HCT116 (cell line): ENCODE results near the gene PIAS3. TPM values are rescaled to one million over a fixed set of nuclear protein-coding genes. Genes with fewer than 3 reads are reported as not detected.
A peak's percentile ranks its signal among the peaks of the same experiment; 100 is the strongest.

ENCODE experiments used
- ATAC-seq: fragments of 200-7000 bp; cut with Tn5 transposase; 2 replicates; pipeline ENCODE4 v1.9.1; 2020; ENCODE audit warnings: mild to moderate bottlenecking, moderate library complexity
- BruUV-seq: library from RNA; stranded (reverse); fragments of 400-500 nt; replicated peaks from 2 replicates; lab custom pipeline; 2021; lab: Mats Ljungman, UMichigan
- CTCF ChIA-PET: fragments of 300-600 bp; sonication (Branson Sonifier 250); formaldehyde crosslinking; loops from one replicate; lab custom pipeline; 2021; ENCODE audit warnings: antibody characterized with exemption; lab: Charles Lee
- POLR2A ChIA-PET: fragments of 300-600, 350-600 bp; sonication (Branson Sonifier 250); formaldehyde crosslinking; loops from one replicate; lab custom pipeline; 2021; ENCODE audit warnings: antibody characterized with exemption; lab: Charles Lee
- RAD21 ChIA-PET, 2 experiments: fragments of 300-600 bp; sonication (Branson Sonifier 250); formaldehyde crosslinking; loops; one replicate each; lab custom pipeline; 2023; ENCODE audit warnings: low total read pairs in 2 of 2; ENCODE audit not compliant: uncharacterized antibody in 2 of 2, unreplicated experiment in 2 of 2, low non-redundant PET in 1 of 2; lab: Charles Lee
- DNase-seq: peaks from one replicate; pipeline ENCODE4 v3.0.0-alpha.2; 2010; ENCODE audit warnings: low read depth, low spot score
- H2AFZ ChIP-seq: fragments of 200-600 bp; shearing (Covaris generic), sonication (generic); 2 replicates; pipeline ENCODE4 v1.6.1; 2017; ENCODE audit warnings: low read depth, mixed run types, mixed read lengths, antibody characterized with exemption, low read length; ENCODE audit not compliant: poor library complexity, severe bottlenecking
- H3K27ac ChIP-seq: 2 replicates; pipeline ENCODE4 v1.5.1; 2012; ENCODE audit warnings: low read depth, low read length
- H3K27me3 ChIP-seq: fragments of 200-600 bp; sonication (generic); 2 replicates; pipeline ENCODE4 v1.6.1; 2016; ENCODE audit warnings: mixed run types, low read length, mixed read lengths; ENCODE audit not compliant: insufficient read depth
- H3K36me3 ChIP-seq, 2 experiments: fragments of 200-500 bp in 1 of 2; fragments of 200-600 bp in 1 of 2; sonication (Bioruptor generic) in 1 of 2; sonication (generic) in 1 of 2; 2 replicates each; pipeline versions ENCODE4 v1.5.1 to v1.6.1; 2014 to 2016; ENCODE audit warnings: low read length in 2 of 2, inconsistent platforms in 1 of 2, mixed read lengths in 1 of 2, mixed run types in 1 of 2; ENCODE audit not compliant: insufficient read depth in 2 of 2, control insufficient read depth in 1 of 2
- H3K4me1 ChIP-seq, 2 experiments: fragments of 200-600 bp in 1 of 2; sonication (generic) in 1 of 2; 2 replicates each; pipeline versions ENCODE4 v1.5.1 to v1.6.1; 2012 to 2017; ENCODE audit warnings: low read length in 2 of 2, inconsistent platforms in 1 of 2, mild to moderate bottlenecking in 1 of 2, mixed read lengths in 1 of 2, mixed run types in 1 of 2, moderate library complexity in 1 of 2; ENCODE audit not compliant: insufficient read depth in 2 of 2, control insufficient read depth in 1 of 2
- H3K4me2 ChIP-seq: fragments of 200-600 bp; sonication (generic); 2 replicates; pipeline ENCODE4 v1.6.1; 2017; ENCODE audit warnings: mixed run types, low read length, mixed read lengths
- H3K4me3 ChIP-seq, 2 experiments: fragments of 200-600 bp in 1 of 2; sonication (generic) in 1 of 2; replicated peaks in 1 of 2; 2 replicates each; pipeline ENCODE4 v1.5.1; 2011 to 2016; ENCODE audit warnings: low read length in 2 of 2, control low read depth in 1 of 2, low read depth in 1 of 2, mild to moderate bottlenecking in 1 of 2, mixed read lengths in 1 of 2, mixed run types in 1 of 2
- H3K79me2 ChIP-seq: fragments of 200-600 bp; sonication (generic); 2 replicates; pipeline ENCODE4 v1.6.1; 2017; ENCODE audit warnings: mild to moderate bottlenecking, mixed run types, low read length, moderate library complexity, mixed read lengths; ENCODE audit not compliant: insufficient read depth
- H3K9ac ChIP-seq: fragments of 200-600 bp; sonication (generic); 2 replicates; pipeline ENCODE4 v1.6.1; 2016; ENCODE audit warnings: low read length, mixed read lengths
- H3K9me2 ChIP-seq: fragments of 200-600 bp; sonication (generic), shearing (Covaris generic); 2 replicates; pipeline ENCODE4 v1.6.1; 2017; ENCODE audit warnings: mixed run types, mild to moderate bottlenecking, moderate library complexity; ENCODE audit not compliant: insufficient read depth
- H3K9me3 ChIP-seq, 2 experiments: fragments of 200-500 bp in 1 of 2; fragments of 200-600 bp in 1 of 2; sonication (Bioruptor generic) in 1 of 2; sonication (generic) in 1 of 2; 2 replicates each; pipeline ENCODE4 v1.6.1; 2014 to 2017; ENCODE audit warnings: low read length in 2 of 2, mixed read lengths in 2 of 2, inconsistent platforms in 1 of 2, low read depth in 1 of 2, mild to moderate bottlenecking in 1 of 2, mixed run types in 1 of 2, moderate library complexity in 1 of 2; ENCODE audit not compliant: control insufficient read depth in 1 of 2, insufficient read depth in 1 of 2
- H4K20me1 ChIP-seq: fragments of 200-600 bp; sonication (generic), shearing (Covaris generic); 2 replicates; pipeline ENCODE4 v1.6.1; 2017; ENCODE audit warnings: mixed run types, mild to moderate bottlenecking, moderate library complexity; ENCODE audit not compliant: insufficient read depth
- CBX3 ChIP-seq: IDR thresholded peaks from 2 replicates; pipeline ENCODE4 v1.6.1; 2012; ENCODE audit warnings: low read depth
- EGR1 ChIP-seq: IDR thresholded peaks from 2 replicates; pipeline ENCODE4 v1.6.1; 2012; ENCODE audit warnings: low read depth
- ELF1 ChIP-seq: IDR thresholded peaks from 2 replicates; pipeline ENCODE4 v1.6.1; 2012; ENCODE audit warnings: low read depth, borderline replicate concordance
- EZH2 ChIP-seq: fragments of 200-600 bp; sonication (generic); IDR thresholded peaks from 2 replicates; pipeline ENCODE4 v1.6.1; 2017; ENCODE audit warnings: antibody characterized with exemption, mixed run types
- EZH2phosphoT487 ChIP-seq: fragments of 200-600 bp; IDR thresholded peaks from 2 replicates; pipeline ENCODE4 v1.6.1; 2018; ENCODE audit warnings: antibody characterized with exemption, borderline replicate concordance
- POLR2A ChIP-seq: IDR thresholded peaks from 2 replicates; pipeline ENCODE4 v1.7.0; 2011; ENCODE audit warnings: borderline replicate concordance; ENCODE audit not compliant: insufficient read depth, insufficient read length; ENCODE audit errors: extremely low read depth
- POLR2AphosphoS5 ChIP-seq: IDR thresholded peaks from 2 replicates; pipeline ENCODE4 v1.6.1; 2011; ENCODE audit warnings: mild to moderate bottlenecking, low read depth, low read length, moderate library complexity
- RAD21 ChIP-seq: IDR thresholded peaks from 2 replicates; pipeline ENCODE4 v1.6.1; 2012; ENCODE audit warnings: low read depth, mild to moderate bottlenecking
- SP1 ChIP-seq: IDR thresholded peaks from 2 replicates; pipeline ENCODE4 v1.6.1; 2012; ENCODE audit warnings: low read depth
- SRF ChIP-seq: IDR thresholded peaks from 2 replicates; pipeline ENCODE4 v1.6.1; 2012; ENCODE audit warnings: low read depth
- TCF7L2 ChIP-seq: IDR thresholded peaks from 2 replicates; pipeline ENCODE4 v1.7.0; 2011; ENCODE audit warnings: borderline replicate concordance, inconsistent platforms; ENCODE audit not compliant: insufficient read depth, insufficient read length; ENCODE audit errors: extremely low read depth
- ZFX ChIP-seq: fragments of 450-650 bp; IDR thresholded peaks from 2 replicates; pipeline ENCODE4 v1.6.1; 2017
- intact Hi-C: fragments of 100-400 bp; cut with micrococcal nuclease; formaldehyde crosslinking; loops from 2 replicates; pipeline ENCODE4 v1.10.0; 2022
- total RNA-seq: library from RNA; stranded (reverse); gene quantifications from one replicate; pipeline ENCODE4 v1.2.1, GENCODE V29; 2021; ENCODE audit not compliant: unreplicated experiment
- TF ChIP-seq, protein P1 (sequence below), 3 experiments: fragments of 200-600 bp in 1 of 3; sonication (generic) in 1 of 3; IDR thresholded peaks in 2 of 3; conservative IDR thresholded peaks in 1 of 3; 2 replicates each; pipeline ENCODE4 v1.5.1; 2012 to 2017; ENCODE audit warnings: low read depth in 2 of 3, low read length in 2 of 3, antibody characterized with exemption in 1 of 3, borderline replicate concordance in 1 of 3, control low read depth in 1 of 3, mild to moderate bottlenecking in 1 of 3, mixed read lengths in 1 of 3, mixed run types in 1 of 3, moderate library complexity in 1 of 3; ENCODE audit not compliant: insufficient read depth in 1 of 3
- TF ChIP-seq, protein P2 (sequence below): IDR thresholded peaks from 2 replicates; pipeline ENCODE4 v1.6.1; 2012

The PIAS3 gene
- total RNA-seq, 1 experiment from 2014 or later, result 31.2 TPM

DNA sequence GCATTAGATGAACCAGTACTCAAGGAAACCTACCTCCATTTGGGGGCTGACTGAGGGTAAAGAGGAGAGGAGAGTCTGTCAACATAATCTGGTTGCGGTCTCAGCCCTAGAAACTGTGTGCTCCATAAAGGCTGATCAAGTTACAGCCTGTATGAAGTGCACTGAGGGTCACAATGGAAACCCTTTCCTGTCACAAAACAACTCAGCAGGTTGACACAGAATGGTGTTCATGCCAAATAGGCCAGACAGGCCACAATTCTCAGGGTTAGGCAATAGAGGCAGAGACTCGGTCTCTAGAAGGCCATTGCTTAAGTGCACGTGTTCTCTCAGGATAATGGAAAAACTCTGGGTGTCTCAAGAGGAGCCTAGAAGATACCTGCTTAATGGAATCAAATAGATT is 30.8 kb upstream of the PIAS3 start:
- Histone ChIP-seq H3K27me3 (peaks cover 4% of the 10 kb centered on the region; the same call in 1 of the 2 replicates), H3K4me2 (no peak overlapping the region), H2AFZ (no peak overlapping the region), H3K9ac (no peak overlapping the region), H3K9me3 (no peaks in the 10 kb centered on the region), H3K9me2 (no peaks in the 10 kb centered on the region), H3K4me1 (peaks cover 29 to 51% of the 10 kb centered on the region in 2 experiments), H3K4me3 (no peak overlapping the region), H3K27ac (no peak overlapping the region), H3K36me3 (no peaks in the 10 kb centered on the region)
- ATAC-seq (no peak), DNase-seq (no peak)
- RAD21 ChIA-PET, result no interaction called here
- CTCF ChIA-PET, result interaction anchor here (3.3 kb wide), 1 partner anchor 32 kb away, joined by 36 read pairs; the partner anchor contains the start of gene PIAS3
- POLR2A ChIA-PET, result interaction anchor here (1.2 kb wide), 1 partner anchor 44 kb away, joined by 3 read pairs; the partner anchor contains the start of gene NUDT17
- BruUV-seq, result no TSS peak
- TF ChIP-seq TCF7L2 (no peak), EGR1 (no peak), SP1 (no peak)
- TF ChIP-seq, protein P1, sequence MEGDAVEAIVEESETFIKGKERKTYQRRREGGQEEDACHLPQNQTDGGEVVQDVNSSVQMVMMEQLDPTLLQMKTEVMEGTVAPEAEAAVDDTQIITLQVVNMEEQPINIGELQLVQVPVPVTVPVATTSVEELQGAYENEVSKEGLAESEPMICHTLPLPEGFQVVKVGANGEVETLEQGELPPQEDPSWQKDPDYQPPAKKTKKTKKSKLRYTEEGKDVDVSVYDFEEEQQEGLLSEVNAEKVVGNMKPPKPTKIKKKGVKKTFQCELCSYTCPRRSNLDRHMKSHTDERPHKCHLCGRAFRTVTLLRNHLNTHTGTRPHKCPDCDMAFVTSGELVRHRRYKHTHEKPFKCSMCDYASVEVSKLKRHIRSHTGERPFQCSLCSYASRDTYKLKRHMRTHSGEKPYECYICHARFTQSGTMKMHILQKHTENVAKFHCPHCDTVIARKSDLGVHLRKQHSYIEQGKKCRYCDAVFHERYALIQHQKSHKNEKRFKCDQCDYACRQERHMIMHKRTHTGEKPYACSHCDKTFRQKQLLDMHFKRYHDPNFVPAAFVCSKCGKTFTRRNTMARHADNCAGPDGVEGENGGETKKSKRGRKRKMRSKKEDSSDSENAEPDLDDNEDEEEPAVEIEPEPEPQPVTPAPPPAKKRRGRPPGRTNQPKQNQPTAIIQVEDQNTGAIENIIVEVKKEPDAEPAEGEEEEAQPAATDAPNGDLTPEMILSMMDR (IDR thresholded peaks at IDR 0.05 in 2 of 3, conservative IDR thresholded peaks at IDR 0.05 in 1 of 3; ENCODE audit: borderline replicate concordance in 1 of 3, insufficient read depth in 1 of 3, low read depth in 2 of 3, low read length in 2 of 3), result no peak
- TF ChIP-seq, all 23 proteins: peak for 0
- intact Hi-C loops, result loop anchor here (5.0 kb wide), 1 partner anchor 88 kb away; no protein-coding TSS in a partner anchor
- Histone ChIP-seq H3K79me2 (no peaks in the 10 kb centered on the region), H4K20me1 (no peaks in the 10 kb centered on the region)

DNA sequence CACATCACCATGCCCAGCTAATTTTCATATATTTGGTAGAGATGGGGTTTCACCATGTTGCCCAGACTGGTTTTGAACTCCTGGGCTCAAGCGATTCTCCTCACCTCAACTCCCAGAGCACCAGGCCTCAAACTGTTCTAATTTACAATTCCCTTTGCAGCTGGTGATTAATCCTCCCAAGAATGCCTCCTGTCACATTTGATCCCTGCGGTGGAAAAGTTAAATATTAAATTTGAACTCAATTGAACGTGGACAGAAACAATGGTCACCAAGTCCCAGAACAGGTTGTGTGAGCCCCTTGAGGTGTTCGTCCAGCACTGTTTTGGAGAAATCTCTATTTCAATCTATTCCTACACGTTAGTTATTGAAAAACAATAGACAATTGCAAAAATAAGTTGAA is 28.8 kb upstream of the PIAS3 start:
- no peaks in the 10 kb centered on the region for H4K20me1 ChIP-seq
- H3K4me1 ChIP-seq, result peaks cover 20 to 39% of the 10 kb centered on the region in 2 experiments
- peak overlapping the region; percentile 6; the same call in 1 of the 2 replicates for H3K4me2 ChIP-seq
- no peak for DNase-seq
- H3K27me3 ChIP-seq, result peaks cover 7% of the 10 kb centered on the region; the same call in 1 of the 2 replicates
- CTCF ChIA-PET, result no interaction called here
- no peaks in the 10 kb centered on the region for H3K36me3 ChIP-seq
- no TSS peak for BruUV-seq
- H3K79me2 ChIP-seq, result no peaks in the 10 kb centered on the region
- intact Hi-C loops, result no loop called here
- H3K9me2 ChIP-seq, result no peaks in the 10 kb centered on the region
- POLR2A ChIA-PET, result interaction anchor here (0.7 kb wide), 1 partner anchor 30 kb away, joined by 4 read pairs; no protein-coding TSS in a partner anchor
- RAD21 ChIA-PET, result no interaction called here
- H2AFZ ChIP-seq, result no peak overlapping the region
- ATAC-seq, result no peak
- H3K4me3 ChIP-seq, result no peak overlapping the region
- H3K9ac ChIP-seq, result no peak overlapping the region
- H3K9me3 ChIP-seq, result no peaks in the 10 kb centered on the region
- H3K27ac ChIP-seq, result no peak overlapping the region
- TF ChIP-seq, protein P2, sequence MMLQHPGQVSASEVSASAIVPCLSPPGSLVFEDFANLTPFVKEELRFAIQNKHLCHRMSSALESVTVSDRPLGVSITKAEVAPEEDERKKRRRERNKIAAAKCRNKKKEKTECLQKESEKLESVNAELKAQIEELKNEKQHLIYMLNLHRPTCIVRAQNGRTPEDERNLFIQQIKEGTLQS, result no peak
- TF ChIP-seq CBX3 (no peak), EZH2 (no peak), EZH2phosphoT487 (no peak), POLR2A (no peak), SRF (no peak), POLR2AphosphoS5 (no peak), ELF1 (no peak), ZFX (no peak), TCF7L2 (no peak), EGR1 (no peak), RAD21 (no peak)
- TF ChIP-seq, protein P1 (IDR thresholded peaks at IDR 0.05 in 2 of 3, conservative IDR thresholded peaks at IDR 0.05 in 1 of 3; ENCODE audit: borderline replicate concordance in 1 of 3, insufficient read depth in 1 of 3, low read depth in 2 of 3, low read length in 2 of 3), result no peak
